Fibroblast of gingiva (primary cell): Measurements from ENCODE around the gene VEPH1.

Source experiments
- DNase-seq: peaks from one replicate; pipeline ENCODE4 v3.0.0-alpha.2; 2011; ENCODE audit warnings: low read depth

The VEPH1 gene

GRCh38 chr3:157429708-157430107 lies 73.5 kb downstream of the VEPH1 start:
- peak; percentile 50 for DNase-seq

GRCh38 chr3:157428853-157429252 lies 74.4 kb downstream of the VEPH1 start:
- no peak for DNase-seq

- peak; percentile 9 for DNase-seq
Measured at GRCh38 chr3:157427901-157428300, 75.3 kb downstream of the VEPH1 start.

GRCh38 chr3:157423337-157423736 lies 79.9 kb downstream of the VEPH1 start:
- DNase-seq = no peak

- no peak for DNase-seq
Measured at GRCh38 chr3:157420606-157421130, 82.5 kb downstream of the VEPH1 start.

GRCh38 chr3:157418104-157418503 lies 85.1 kb downstream of the VEPH1 start:
- DNase-seq = no peak

- DNase-seq = no peak
Measured at GRCh38 chr3:157417247-157417646, 86.0 kb downstream of the VEPH1 start.

- no peak for DNase-seq
Measured at GRCh38 chr3:157416347-157417087, 86.7 kb downstream of the VEPH1 start.

- DNase-seq = no peak
Measured at GRCh38 chr3:157414861-157415260, 88.4 kb downstream of the VEPH1 start.

GRCh38 chr3:157412323-157412855 lies 90.8 kb downstream of the VEPH1 start:
- no peak for DNase-seq

GRCh38 chr3:157410945-157411344 lies 92.3 kb downstream of the VEPH1 start:
- DNase-seq = no peak

- DNase-seq = no peak
Measured at GRCh38 chr3:157409516-157409915, 93.7 kb downstream of the VEPH1 start.

- no peak for DNase-seq
Measured at GRCh38 chr3:157408499-157409149, 94.6 kb downstream of the VEPH1 start.

- DNase-seq = no peak
Measured at GRCh38 chr3:157407769-157408168, 95.4 kb downstream of the VEPH1 start.

GRCh38 chr3:157406394-157406793 lies 96.8 kb downstream of the VEPH1 start:
- peak; percentile 55 for DNase-seq

GRCh38 chr3:157405457-157405856 lies 97.8 kb downstream of the VEPH1 start:
- peak; percentile 34 for DNase-seq

GRCh38 chr3:157404381-157404780 lies 98.8 kb downstream of the VEPH1 start:
- DNase-seq = no peak

GRCh38 chr3:157398598-157398997 lies 104.6 kb downstream of the VEPH1 start:
- DNase-seq = no peak

- DNase-seq = no peak
Measured at GRCh38 chr3:157394411-157394810, 108.8 kb downstream of the VEPH1 start.

GRCh38 chr3:157393113-157393512 lies 110.1 kb downstream of the VEPH1 start:
- DNase-seq = no peak

- no peak for DNase-seq
Measured at GRCh38 chr3:157392104-157392503, 111.1 kb downstream of the VEPH1 start.

- peak; percentile 14 for DNase-seq
Measured at GRCh38 chr3:157390713-157391515, 112.3 kb downstream of the VEPH1 start.
